ENCODE measurements around the gene RNF32. TPM values are rescaled to one million over a fixed set of nuclear protein-coding genes. Genes with fewer than 3 reads are reported as not detected.

Gene RNF32
- total and polyA plus RNA-seq, 2 of the 13 experiments (the other 11 are each of a cell fraction or from before 2014, with no cell fraction given) = not detected

DNA sequence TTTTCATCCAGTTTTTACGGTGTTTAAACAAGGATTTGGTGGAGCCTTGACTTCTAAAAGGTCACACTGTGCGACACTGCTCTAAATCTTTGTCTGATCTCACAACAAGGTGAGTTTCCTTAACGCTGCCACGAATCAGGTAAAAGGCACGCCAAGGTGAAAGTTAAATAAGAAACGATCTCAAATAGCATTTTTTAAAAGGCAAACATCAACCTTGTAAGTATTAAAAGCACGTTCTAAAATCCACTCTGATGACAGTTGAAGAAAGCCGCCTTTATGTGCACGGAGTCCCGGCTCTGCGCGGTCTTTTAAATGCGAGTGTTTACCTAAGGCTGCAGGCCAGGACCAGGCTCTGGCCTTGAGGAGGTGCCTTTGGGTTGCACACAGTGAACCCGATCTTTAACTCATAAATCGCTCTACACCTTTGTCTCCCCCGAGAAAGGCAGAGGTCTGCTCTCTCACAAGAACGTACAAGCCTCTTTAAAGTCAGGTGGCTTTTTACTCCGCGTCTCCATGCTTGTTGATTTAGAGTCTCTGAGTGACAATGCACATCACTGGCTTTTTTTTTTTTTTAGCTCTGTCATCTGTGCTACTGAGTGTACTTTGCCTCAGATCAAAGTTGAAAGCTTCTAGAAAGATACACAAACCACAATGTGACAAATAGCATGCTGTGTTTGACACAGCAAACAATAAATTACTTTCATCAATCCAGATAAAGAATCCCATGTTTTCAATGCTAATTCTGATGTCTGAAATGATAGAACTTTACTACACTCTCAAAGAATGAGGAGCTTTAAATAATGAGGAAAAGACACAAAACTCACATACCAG is 25.9 kb upstream of the RNF32 start (continued):
- TF ChIP-seq ZNF142 (CRISPR knock-in tag; IDR thresholded peaks at IDR 0.05) (no peak), SALL1 (CRISPR knock-in tag; IDR thresholded peaks at IDR 0.05) (peak; percentile 97), ZNF136 (CRISPR knock-in tag; IDR thresholded peaks at IDR 0.05; ENCODE audit: low read depth) (0 out of 2 replicates have a peak, but pooled peaks have one; percentile 5), HNF1B (CRISPR knock-in tag; IDR thresholded peaks at IDR 0.05) (peak; percentile 57; the same call in 1 of the 2 replicates), FOSL2 (CRISPR knock-in tag; IDR thresholded peaks at IDR 0.05) (peak; percentile 71), ZNF598 (CRISPR knock-in tag; IDR thresholded peaks at IDR 0.05; ENCODE audit: borderline replicate concordance) (no peak), FLYWCH1 (CRISPR knock-in tag; IDR thresholded peaks at IDR 0.05) (0 out of 2 replicates have a peak, but pooled peaks have one; percentile 14), RFXAP (CRISPR knock-in tag; IDR thresholded peaks at IDR 0.05; ENCODE audit: borderline replicate concordance) (peak; percentile 38), THRA (CRISPR knock-in tag; IDR thresholded peaks at IDR 0.05; ENCODE audit: borderline replicate concordance) (peak; percentile 79), ERF (CRISPR knock-in tag; IDR thresholded peaks at IDR 0.05) (peak; percentile 61; the same call in 1 of the 2 replicates), MTERF4 (CRISPR knock-in tag; IDR thresholded peaks at IDR 0.05) (no peak), CBX2 (IDR thresholded peaks at IDR 0.05; ENCODE audit: low read depth, low read length) (no peak), CBX2 (CRISPR knock-in tag; IDR thresholded peaks at IDR 0.05; ENCODE audit: low read depth) (no peak)
- TF ChIP-seq, protein P1, sequence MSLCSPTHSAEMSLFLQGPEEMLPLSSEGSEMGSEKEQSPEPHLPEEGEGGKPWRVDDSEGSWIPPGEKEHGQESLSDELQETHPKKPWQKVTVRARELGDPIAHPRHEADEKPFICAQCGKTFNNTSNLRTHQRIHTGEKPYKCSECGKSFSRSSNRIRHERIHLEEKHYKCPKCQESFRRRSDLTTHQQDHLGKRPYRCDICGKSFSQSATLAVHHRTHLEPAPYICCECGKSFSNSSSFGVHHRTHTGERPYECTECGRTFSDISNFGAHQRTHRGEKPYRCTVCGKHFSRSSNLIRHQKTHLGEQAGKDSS (CRISPR knock-in tag; IDR thresholded peaks at IDR 0.05; ENCODE audit: borderline replicate concordance, low read depth) = 0 out of 2 replicates have a peak, but pooled peaks have one; percentile 66
- TF ChIP-seq, protein P2, sequence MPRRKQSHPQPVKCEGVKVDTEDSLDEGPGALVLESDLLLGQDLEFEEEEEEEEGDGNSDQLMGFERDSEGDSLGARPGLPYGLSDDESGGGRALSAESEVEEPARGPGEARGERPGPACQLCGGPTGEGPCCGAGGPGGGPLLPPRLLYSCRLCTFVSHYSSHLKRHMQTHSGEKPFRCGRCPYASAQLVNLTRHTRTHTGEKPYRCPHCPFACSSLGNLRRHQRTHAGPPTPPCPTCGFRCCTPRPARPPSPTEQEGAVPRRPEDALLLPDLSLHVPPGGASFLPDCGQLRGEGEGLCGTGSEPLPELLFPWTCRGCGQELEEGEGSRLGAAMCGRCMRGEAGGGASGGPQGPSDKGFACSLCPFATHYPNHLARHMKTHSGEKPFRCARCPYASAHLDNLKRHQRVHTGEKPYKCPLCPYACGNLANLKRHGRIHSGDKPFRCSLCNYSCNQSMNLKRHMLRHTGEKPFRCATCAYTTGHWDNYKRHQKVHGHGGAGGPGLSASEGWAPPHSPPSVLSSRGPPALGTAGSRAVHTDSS (CRISPR knock-in tag; conservative IDR thresholded peaks at IDR 0.05) = no peak

Measured in HepG2 (cell line).